Globus pallidus (tissue), 1 donor: ENCODE data around the gene KSR2.

Experiments
- DNase-seq: peaks from one replicate; pipeline ENCODE4 v3.0.0-alpha.2; 2015; ENCODE audit warnings: low spot score

Gene KSR2

GRCh38 chr12:117528538-117528937 is 440.3 kb downstream of the KSR2 start:
- no peak for DNase-seq

GRCh38 chr12:117527479-117527855 is 441.3 kb downstream of the KSR2 start:
- no peak for DNase-seq

GRCh38 chr12:117526757-117527478 is 441.9 kb downstream of the KSR2 start:
- DNase-seq, result no peak

- DNase-seq, result no peak
These were observed 443.0 kb downstream of the KSR2 start for GRCh38 chr12:117525766-117526165.

GRCh38 chr12:117524806-117525205 is 444.0 kb downstream of the KSR2 start:
- no peak for DNase-seq

- no peak for DNase-seq
These were observed 444.8 kb downstream of the KSR2 start for GRCh38 chr12:117523971-117524370.

GRCh38 chr12:117522559-117522958 is 446.2 kb downstream of the KSR2 start:
- no peak for DNase-seq

- DNase-seq, result no peak
These were observed 446.9 kb downstream of the KSR2 start for GRCh38 chr12:117521867-117522266.

- DNase-seq, result no peak
These were observed 447.4 kb downstream of the KSR2 start for GRCh38 chr12:117521346-117521745.

- DNase-seq, result no peak
These were observed 450.1 kb downstream of the KSR2 start for GRCh38 chr12:117518594-117519270.

GRCh38 chr12:117517219-117517739 is 451.5 kb downstream of the KSR2 start:
- DNase-seq, result no peak

- no peak for DNase-seq
These were observed 452.8 kb downstream of the KSR2 start for GRCh38 chr12:117516034-117516433.

- DNase-seq, result peak; percentile 26
These were observed 454.8 kb downstream of the KSR2 start for GRCh38 chr12:117514016-117514415.

- DNase-seq, result no peak
These were observed 455.4 kb downstream of the KSR2 start for GRCh38 chr12:117513353-117513752.

GRCh38 chr12:117508468-117508867 is 460.3 kb downstream of the KSR2 start:
- DNase-seq, result no peak

- no peak for DNase-seq
These were observed 461.2 kb downstream of the KSR2 start for GRCh38 chr12:117507548-117507947.

- DNase-seq, result no peak
These were observed 462.5 kb downstream of the KSR2 start for GRCh38 chr12:117506333-117506732.

- no peak for DNase-seq
These were observed 466.2 kb downstream of the KSR2 start for GRCh38 chr12:117502633-117503032.

GRCh38 chr12:117502233-117502632 is 466.6 kb downstream of the KSR2 start:
- no peak for DNase-seq

GRCh38 chr12:117501076-117501869 is 467.5 kb downstream of the KSR2 start:
- no peak for DNase-seq

GRCh38 chr12:117499759-117500485 is 468.9 kb downstream of the KSR2 start:
- no peak for DNase-seq

GRCh38 chr12:117498880-117499279 is 469.9 kb downstream of the KSR2 start:
- DNase-seq, result no peak
